Uterus (tissue), 2 donors: ENCODE measurements around the gene FBXW2.

Experiments used
- POLR2A ChIP-seq, 2 donors: fragments of 450-650 bp; IDR thresholded peaks; one replicate each; pipeline ENCODE4 v1.6.1; 2016; ENCODE audit warnings: antibody characterized with exemption in 2 of 2, mild to moderate bottlenecking in 1 of 2, moderate library complexity in 1 of 2
- TF ChIP-seq, protein P1 (sequence below), 4 experiments: fragments of 200-600 bp in 2 of 4; fragments of 450-650 bp in 2 of 4; sonication (generic) in 2 of 4; IDR thresholded peaks; one replicate each; pipeline ENCODE4 v1.5.1; 2016 to 2019; ENCODE audit warnings: antibody characterized with exemption in 4 of 4, mild to moderate bottlenecking in 2 of 4, moderate library complexity in 1 of 4

DNA sequence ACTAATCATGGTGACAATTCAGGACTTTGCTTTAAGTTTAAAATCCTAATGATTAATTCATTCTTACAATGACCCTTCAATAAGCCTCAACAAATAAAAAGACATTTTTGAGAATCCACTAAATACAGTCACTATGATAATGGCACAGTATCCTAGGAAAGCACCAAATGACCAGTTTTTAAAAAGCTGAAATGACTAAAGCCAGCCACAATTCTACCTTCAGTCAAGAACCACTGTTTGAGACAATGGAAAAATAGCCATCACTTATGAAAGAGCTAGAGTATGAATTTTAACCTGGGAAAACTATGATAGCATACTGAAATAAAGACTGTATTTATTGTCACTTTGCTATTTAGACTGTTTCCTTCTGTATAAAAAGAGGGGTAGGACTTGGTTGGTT lies 14.0 kb downstream of the FBXW2 start:
- TF ChIP-seq, protein P1, sequence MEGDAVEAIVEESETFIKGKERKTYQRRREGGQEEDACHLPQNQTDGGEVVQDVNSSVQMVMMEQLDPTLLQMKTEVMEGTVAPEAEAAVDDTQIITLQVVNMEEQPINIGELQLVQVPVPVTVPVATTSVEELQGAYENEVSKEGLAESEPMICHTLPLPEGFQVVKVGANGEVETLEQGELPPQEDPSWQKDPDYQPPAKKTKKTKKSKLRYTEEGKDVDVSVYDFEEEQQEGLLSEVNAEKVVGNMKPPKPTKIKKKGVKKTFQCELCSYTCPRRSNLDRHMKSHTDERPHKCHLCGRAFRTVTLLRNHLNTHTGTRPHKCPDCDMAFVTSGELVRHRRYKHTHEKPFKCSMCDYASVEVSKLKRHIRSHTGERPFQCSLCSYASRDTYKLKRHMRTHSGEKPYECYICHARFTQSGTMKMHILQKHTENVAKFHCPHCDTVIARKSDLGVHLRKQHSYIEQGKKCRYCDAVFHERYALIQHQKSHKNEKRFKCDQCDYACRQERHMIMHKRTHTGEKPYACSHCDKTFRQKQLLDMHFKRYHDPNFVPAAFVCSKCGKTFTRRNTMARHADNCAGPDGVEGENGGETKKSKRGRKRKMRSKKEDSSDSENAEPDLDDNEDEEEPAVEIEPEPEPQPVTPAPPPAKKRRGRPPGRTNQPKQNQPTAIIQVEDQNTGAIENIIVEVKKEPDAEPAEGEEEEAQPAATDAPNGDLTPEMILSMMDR (IDR thresholded peaks at IDR 0.05): no peak
- no peak for TF ChIP-seq POLR2A (IDR thresholded peaks at IDR 0.05)
